K562 (cell line): ENCODE results near the gene SIRT5. TPM values are rescaled to one million over a fixed set of nuclear protein-coding genes. Genes with fewer than 3 reads are reported as not detected.

Experiments
- ATAC-seq: fragments of 200-7000 bp; cut with Tn5 transposase; 3 replicates; pipeline ENCODE4 v1.9.1; 2020; ENCODE audit warnings: moderate library complexity
- BruUV-seq: library from RNA; stranded (reverse); fragments of 400-500 nt; replicated peaks from 2 replicates; lab custom pipeline; 2021; lab: Mats Ljungman, UMichigan
- CTCF ChIA-PET: fragments of 300-600 bp; formaldehyde crosslinking; extraction: SDS; loops from one replicate; lab custom pipeline; 2021; ENCODE audit warnings: low intra/inter-chr PET ratio; lab: Yijun Ruan, JAX
- POLR2A ChIA-PET: fragments of 300-600, 350-650 bp; sonication (Branson Sonifier 250); formaldehyde crosslinking; extraction: SDS; loops from one replicate; lab custom pipeline; 2021; ENCODE audit warnings: antibody characterized with exemption, inconsistent platforms; lab: Yijun Ruan, JAX
- DNase-seq, 4 experiments: peaks; one replicate each; pipeline versions ENCODE4 v3.0.0 to v3.0.0-alpha.2; 2011 to 2018; ENCODE audit warnings: low spot score in 3 of 4, mixed read lengths in 3 of 4; ENCODE audit errors: extremely low read depth in 1 of 4
- FAIRE-seq: peaks from 2 replicates; lab custom pipeline; 2011; peaks lifted over from hg19 to GRCh38; lab: Jason Lieb, UNC
- H2AFZ ChIP-seq: 2 replicates; pipeline ENCODE4 v1.6.0; 2011; ENCODE audit warnings: low read depth, low read length, control low read depth, inconsistent platforms
- H3K27ac ChIP-seq: fragments of 200-600 bp; 3 replicates; pipeline ENCODE4 v1.8.0; 2011; ENCODE audit warnings: low read depth, mild to moderate bottlenecking, control low read depth, inconsistent platforms, low read length, moderate library complexity, mixed read lengths; ENCODE audit errors: extremely low read depth
- H3K27me3 ChIP-seq, 2 experiments: fragments of 300-600 bp in 1 of 2; 2 replicates in 1 of 2; 3 replicates in 1 of 2; pipeline versions ENCODE4 v1.6.0 to v1.8.0; 2011; ENCODE audit warnings: inconsistent platforms in 2 of 2, low read length in 2 of 2, mild to moderate bottlenecking in 1 of 2, mixed read lengths in 1 of 2, moderate library complexity in 1 of 2; ENCODE audit not compliant: control insufficient read depth in 2 of 2, insufficient read depth in 2 of 2
- H3K36me3 ChIP-seq: fragments of 300-600 bp; 3 replicates; pipeline ENCODE4 v1.8.0; 2011; ENCODE audit warnings: mild to moderate bottlenecking, low read length, inconsistent platforms; ENCODE audit not compliant: control insufficient read depth, insufficient read depth
- H3K4me1 ChIP-seq, 2 experiments: fragments of 200-600 bp in 1 of 2; replicated peaks in 1 of 2; 2 replicates in 1 of 2; 3 replicates in 1 of 2; pipeline versions ENCODE4 v1.5.1 to v1.8.0; 2011; ENCODE audit warnings: inconsistent platforms in 2 of 2, low read length in 2 of 2, mild to moderate bottlenecking in 1 of 2, mixed read lengths in 1 of 2, moderate library complexity in 1 of 2; ENCODE audit not compliant: control insufficient read depth in 2 of 2, insufficient read depth in 2 of 2
- H3K4me2 ChIP-seq: 2 replicates; pipeline ENCODE4 v1.6.1; 2011; ENCODE audit warnings: low read length, control low read depth, inconsistent platforms, mixed read lengths; ENCODE audit not compliant: insufficient read depth
- H3K4me3 ChIP-seq: fragments of 200-600 bp; sonication (generic), shearing (Covaris generic); 2 replicates; pipeline ENCODE4 v1.5.1; 2016; ENCODE audit warnings: control low read depth, inconsistent platforms
- H3K79me2 ChIP-seq: fragments of 200-600 bp; 3 replicates; pipeline ENCODE4 v1.8.0; 2011; ENCODE audit warnings: low read length, inconsistent platforms; ENCODE audit not compliant: control insufficient read depth, insufficient read depth
- H3K9ac ChIP-seq, 2 experiments: 2 replicates each; pipeline versions ENCODE4 v1.6.0 to v1.6.1; 2011; ENCODE audit warnings: low read depth in 2 of 2, low read length in 2 of 2, control low read depth in 1 of 2, inconsistent platforms in 1 of 2, mild to moderate bottlenecking in 1 of 2, mixed read lengths in 1 of 2; ENCODE audit not compliant: insufficient read depth in 1 of 2
- H3K9me1 ChIP-seq: one replicate; pipeline ENCODE4 v1.6.0; 2011; ENCODE audit warnings: inconsistent platforms, mild to moderate bottlenecking, low read length, moderate library complexity; ENCODE audit not compliant: control insufficient read depth, insufficient read depth
- H3K9me3 ChIP-seq: replicated peaks from 2 replicates; pipeline ENCODE4 v1.5.1; 2011; ENCODE audit warnings: low read depth, low read length, inconsistent platforms; ENCODE audit not compliant: control insufficient read depth, insufficient read depth
- H4K20me1 ChIP-seq: replicated peaks from 2 replicates; pipeline ENCODE4 v1.6.1; 2011; ENCODE audit warnings: low read length, inconsistent platforms, mixed read lengths; ENCODE audit not compliant: control insufficient read depth, insufficient read depth
- CBFA2T2 ChIP-seq: fragments of 450-650 bp; conservative IDR thresholded peaks from 2 replicates; pipeline ENCODE4 v1.6.1; 2017; ENCODE audit warnings: mild to moderate bottlenecking
- ETS1 ChIP-seq: conservative IDR thresholded peaks from 2 replicates; pipeline ENCODE4 v1.6.1; 2011; ENCODE audit warnings: low read depth, mild to moderate bottlenecking, low read length; ENCODE audit not compliant: control insufficient read depth
- EZH2 ChIP-seq: IDR thresholded peaks from 2 replicates; pipeline ENCODE4 v1.6.1; 2012; ENCODE audit warnings: low read depth, mild to moderate bottlenecking, inconsistent platforms, low read length, borderline replicate concordance
- GABPB1 ChIP-seq: sonication (generic); formaldehyde crosslinking; IDR thresholded peaks from 2 replicates; pipeline ENCODE4 v1.8.0; 2022; ENCODE audit warnings: mild to moderate bottlenecking, missing genetic modification reagents
- KDM2B ChIP-seq: fragments of 250-450 bp; sonication (Bioruptor Pico); IDR thresholded peaks from 2 replicates; pipeline ENCODE4 v1.8.0; 2021; ENCODE audit warnings: mild to moderate bottlenecking, moderate library complexity
- NCOA1 ChIP-seq: fragments of 450-650 bp; IDR thresholded peaks from 2 replicates; pipeline ENCODE4 v1.6.1; 2016; ENCODE audit warnings: low read depth
- NFRKB ChIP-seq: fragments of 450-650 bp; IDR thresholded peaks from 2 replicates; pipeline ENCODE4 v1.6.1; 2016; ENCODE audit warnings: low read depth
- NR2F6 ChIP-seq: fragments of 450-650 bp; formaldehyde crosslinking; IDR thresholded peaks from 2 replicates; pipeline ENCODE4 v1.4.0; 2020; ENCODE audit warnings: mild to moderate bottlenecking
- PKNOX1 ChIP-seq: fragments of 450-650 bp; IDR thresholded peaks from 2 replicates; pipeline ENCODE4 v1.6.1; 2016
- SPI1 ChIP-seq: IDR thresholded peaks from 2 replicates; pipeline ENCODE4 v1.6.1; 2011; ENCODE audit warnings: low read depth, low read length, control low read depth, borderline replicate concordance
- TCFL5 ChIP-seq: fragments of 250-450 bp; sonication (Bioruptor Pico); conservative IDR thresholded peaks from 2 replicates; pipeline ENCODE4 v1.6.1; 2021; ENCODE audit warnings: mild to moderate bottlenecking, moderate library complexity, matching md5 sums
- WGBS: fragments of 100-300 bp; shearing (Covaris generic); methylation state at CpG from one replicate; pipeline ENCODE4 v1.1.6; 2016; ENCODE audit warnings: low coverage, mixed read lengths; ENCODE audit not compliant: insufficient coverage; ENCODE audit errors: missing lambda C conversion rate; 5-methylcytosine and 5-hydroxymethylcytosine counted together
- in situ Hi-C: fragments of 300-500 bp; cut with MboI; formaldehyde crosslinking; loops from 4 replicates; pipeline ENCODE4 v1.15.0; 2018; ENCODE audit warnings: inconsistent platforms, mixed read lengths
- intact Hi-C: fragments of 100-400 bp; cut with micrococcal nuclease; formaldehyde crosslinking; loops from 2 replicates; pipeline ENCODE4 v1.14.2; 2022
- polyA plus RNA-seq, 8 experiments: library from polyadenylated mRNA; depleted of rRNA in 4 of 8; stranded (reverse) in 5 of 8; unstranded in 3 of 8; fragments of >200 nt; fragmentation: Nextera tagmentation in 2 of 8; fragmentation: Illumina TruSeq in 1 of 8; extraction: Ambion mirVana in 2 of 8; extraction: Trizol in 1 of 8; gene quantifications; 2 replicates each; pipeline versions ENCODE4 v1.2.1 to v1.2.3, GENCODE V29; 2011 to 2014; ENCODE audit warnings: inconsistent platforms in 1 of 8, missing spikeins in 1 of 8
- total RNA-seq, 7 experiments: library from RNA; depleted of rRNA in 6 of 7; stranded (reverse); fragments of >200 nt in 6 of 7; fragmentation: Illumina TruSeq in 2 of 7; extraction: Trizol in 2 of 7; gene quantifications; 2 replicates each; pipeline versions ENCODE4 v1.2.1 to v1.2.3, GENCODE V29; 2011 to 2021; ENCODE audit warnings: low replicate concordance in 1 of 7

SIRT5 gene
- total and polyA plus RNA-seq, 9 of the 15 experiments (the other 6 are each of a cell fraction or from before 2014, with no cell fraction given), result 2.1 to 15.7 (median 11.4) TPM

- intact Hi-C loops, result no loop called here
- no peak for TF ChIP-seq NFRKB
- no peak for TF ChIP-seq NR2F6 (CRISPR knock-in tag)
- TF ChIP-seq KDM2B, result no peak
- no peak for TF ChIP-seq ETS1
- no peak for TF ChIP-seq PKNOX1
- TF ChIP-seq TCFL5 (CRISPR knock-in tag), result no peak
- no peak for TF ChIP-seq CBFA2T2
- no peak for TF ChIP-seq EZH2
- no peak for TF ChIP-seq NCOA1
- no peak for TF ChIP-seq GABPB1
- TF ChIP-seq SPI1, result no peak
- Histone ChIP-seq H3K9me1 (no peaks in the 10 kb centered on the region), H3K9me3 (no peaks in the 10 kb centered on the region), H4K20me1 (no peaks in the 10 kb centered on the region), H3K27ac (no peak overlapping the region), H3K79me2 (no peaks in the 10 kb centered on the region), H3K27me3 (no peaks in the 10 kb centered on the region), H3K9ac (no peak overlapping the region), H3K4me3 (no peak overlapping the region), H3K4me2 (no peak overlapping the region), H3K36me3 (no peaks in the 10 kb centered on the region), H2AFZ (peak overlapping the region; percentile 2; the same call in 1 of the 2 replicates), H3K4me1 (peaks cover 0 to 3% of the 10 kb centered on the region in 2 experiments; a peak in 1 of 5 replicates)
- ATAC-seq (peak; percentile 36; the same call in 1 of the 3 replicates), FAIRE-seq (peak; percentile 69), DNase-seq (no peak)
- POLR2A ChIA-PET, result no interaction called here
- in situ Hi-C loops, result no loop called here
- CTCF ChIA-PET, result no interaction called here
- no TSS peak for BruUV-seq
- WGBS, result 26% methylated on average over 4 of the region's 4 CpGs
Measured at GRCh38 chr6:13548500-13549210, 25.7 kb upstream of the SIRT5 start.
